Activated CD4-positive, alpha-beta T cell treated with anti-CD3 and anti-CD28 coated beads for 24 hours (primary cell): ENCODE results near the gene TOM1L1.
A peak's percentile ranks its signal among the peaks of the same experiment; 100 is the strongest.
"Not testable (repeated sequence)": the region's sequence is repeated elsewhere in the genome, so short reads cannot be mapped to it uniquely, and the experiment has no call there.

ENCODE experiments used
- DNase-seq, 2 donors: peaks; one replicate each; pipeline ENCODE4 v3.0.0-alpha.2; 2020; ENCODE audit warnings: low read depth in 2 of 2

Gene TOM1L1, protein sequence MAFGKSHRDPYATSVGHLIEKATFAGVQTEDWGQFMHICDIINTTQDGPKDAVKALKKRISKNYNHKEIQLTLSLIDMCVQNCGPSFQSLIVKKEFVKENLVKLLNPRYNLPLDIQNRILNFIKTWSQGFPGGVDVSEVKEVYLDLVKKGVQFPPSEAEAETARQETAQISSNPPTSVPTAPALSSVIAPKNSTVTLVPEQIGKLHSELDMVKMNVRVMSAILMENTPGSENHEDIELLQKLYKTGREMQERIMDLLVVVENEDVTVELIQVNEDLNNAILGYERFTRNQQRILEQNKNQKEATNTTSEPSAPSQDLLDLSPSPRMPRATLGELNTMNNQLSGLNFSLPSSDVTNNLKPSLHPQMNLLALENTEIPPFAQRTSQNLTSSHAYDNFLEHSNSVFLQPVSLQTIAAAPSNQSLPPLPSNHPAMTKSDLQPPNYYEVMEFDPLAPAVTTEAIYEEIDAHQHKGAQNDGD

DNA sequence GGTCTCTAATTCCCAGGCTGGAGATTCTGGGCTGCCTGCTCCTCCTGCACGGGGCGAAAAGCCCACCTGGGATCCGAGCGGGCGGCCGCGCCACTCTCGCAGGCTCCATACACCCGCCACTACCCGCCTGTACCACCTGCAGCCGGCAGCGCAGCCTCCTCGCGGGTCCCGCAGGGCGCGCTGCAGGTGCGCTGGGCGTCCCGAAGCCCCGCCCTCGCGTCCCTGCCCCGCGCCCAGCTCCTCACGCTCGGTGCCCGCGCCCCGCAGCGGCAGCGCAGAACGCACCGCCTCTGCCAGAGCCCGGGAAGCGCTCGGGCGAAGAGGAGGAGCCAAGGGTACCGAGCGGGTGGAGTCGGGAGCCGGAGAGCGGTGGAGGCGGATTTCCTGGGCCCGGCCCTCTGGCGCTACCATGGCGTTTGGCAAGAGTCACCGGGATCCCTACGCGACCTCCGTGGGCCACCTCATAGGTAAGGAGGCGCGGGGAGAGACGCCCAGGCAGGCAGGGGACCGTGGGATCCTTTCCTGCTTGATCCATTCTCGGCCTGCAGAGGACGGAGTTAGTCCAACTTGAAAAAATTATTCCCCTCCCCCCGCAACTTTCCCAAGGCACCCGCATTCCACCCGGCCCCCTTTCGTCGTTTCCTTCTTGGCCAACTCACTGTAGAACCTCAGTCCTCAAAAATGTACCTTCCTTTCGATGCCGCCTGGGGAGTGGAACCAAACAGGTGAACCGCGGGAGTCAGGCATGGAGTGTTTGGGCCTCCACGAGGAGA is at the start of gene TOM1L1:
TOM1L1 (plus strand) TSS at position 396 of the 773 bp plus-strand sequence; CDS start at position 410, 14 bp downstream.
- peak; percentile 1 to 15 for DNase-seq

DNA sequence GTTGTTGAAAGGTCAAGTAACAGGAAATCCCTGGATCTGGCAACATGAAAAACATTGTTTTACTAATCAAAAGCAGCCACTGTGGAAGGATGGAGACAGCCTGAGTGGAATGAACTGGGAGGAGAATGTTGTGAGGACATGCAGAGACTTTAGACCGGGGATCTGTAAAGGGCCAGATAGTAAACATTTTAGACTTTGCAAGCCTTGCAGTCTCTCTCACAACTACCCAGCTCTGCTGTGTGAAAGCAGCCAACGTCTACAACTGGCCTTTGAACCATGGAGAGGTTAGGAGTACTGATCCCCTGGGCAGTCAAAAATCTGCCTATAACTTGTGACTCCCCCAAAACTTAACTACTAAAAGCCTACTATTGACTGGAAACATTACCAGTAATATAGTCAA is 41.5 kb upstream of the TOM1L1 start:
- no peak for DNase-seq

DNA sequence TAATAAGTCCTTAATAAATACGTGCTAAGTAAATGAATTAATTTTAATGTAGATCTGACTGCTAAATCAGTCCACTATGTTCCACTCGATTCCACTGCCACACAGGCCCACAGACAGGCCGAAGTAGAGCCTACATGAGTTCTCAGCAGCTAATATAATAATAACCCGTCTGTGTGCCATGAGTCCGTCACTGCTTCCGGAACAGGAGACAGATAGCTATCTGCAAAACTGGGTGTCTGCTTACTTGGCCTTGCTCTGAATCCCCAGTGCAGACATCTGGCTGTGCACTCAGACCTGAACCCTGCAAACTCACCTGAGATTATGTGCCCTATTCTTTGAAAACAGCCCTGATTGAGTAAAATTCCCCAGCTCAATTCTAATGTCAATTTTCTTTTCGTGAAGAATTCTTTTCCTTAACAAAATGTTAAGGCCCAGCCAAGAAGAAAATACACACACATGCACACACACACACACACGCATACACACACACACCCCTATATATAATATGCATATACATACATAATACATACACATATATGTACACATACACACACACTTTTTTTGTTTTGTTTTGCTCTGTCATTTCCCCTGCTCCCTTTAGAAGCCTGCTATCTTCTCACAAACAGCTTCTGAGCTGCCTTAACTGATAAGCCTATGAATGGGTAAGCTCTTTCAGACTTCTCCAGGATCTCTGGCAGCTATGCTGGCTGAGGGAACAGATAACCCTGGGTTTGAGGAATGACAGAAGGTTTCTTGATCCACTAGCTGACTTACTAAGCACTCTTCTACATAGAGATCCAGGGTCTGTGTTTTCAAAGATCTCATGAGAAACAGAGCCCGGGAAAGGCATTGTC is 39.8 kb upstream of the TOM1L1 start:
- DNase-seq: no peak

DNA sequence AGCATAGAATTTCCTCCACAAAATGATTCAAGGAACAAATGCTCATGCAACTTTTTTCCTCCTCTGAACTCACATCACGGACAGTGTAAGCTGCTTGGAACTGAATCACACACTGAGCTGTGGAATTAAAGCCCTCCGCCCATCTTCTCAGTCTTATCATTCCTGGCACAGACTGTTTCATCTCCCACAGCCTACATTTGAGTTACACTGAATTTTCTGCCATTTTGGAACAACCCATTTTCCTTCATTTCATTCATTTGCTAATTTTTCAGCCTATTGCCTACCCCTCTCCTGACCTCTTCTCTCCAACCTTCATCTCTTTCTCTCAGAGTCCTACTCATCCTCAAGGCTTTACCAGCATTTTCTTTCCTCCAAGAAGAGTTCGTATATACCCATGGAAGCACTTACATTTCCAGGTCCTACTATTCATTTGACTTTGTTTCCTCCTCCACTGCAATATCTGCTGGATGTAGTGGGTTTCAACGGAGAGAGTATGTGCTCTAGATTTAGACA is 39.1 kb upstream of the TOM1L1 start:
- DNase-seq: no peak

DNA sequence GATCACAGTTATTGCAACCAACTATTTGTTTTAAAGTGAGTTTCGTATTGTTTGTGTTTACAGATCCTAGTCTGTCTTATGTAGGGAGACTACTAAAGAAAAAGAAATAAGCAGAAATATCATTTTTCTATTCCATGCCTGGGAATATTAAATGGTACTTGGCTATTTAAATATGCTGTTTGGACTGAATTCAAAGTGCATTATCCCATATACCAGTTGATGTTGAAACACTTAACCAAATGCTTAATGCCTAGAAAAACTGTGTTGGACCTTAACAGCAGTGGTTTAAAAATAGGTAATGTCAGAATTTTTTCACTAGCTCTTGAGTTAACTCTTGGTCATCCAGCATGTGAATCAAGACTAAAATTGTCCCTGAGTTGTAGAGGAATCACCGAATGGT is 37.5 kb upstream of the TOM1L1 start:
- DNase-seq: no peak

DNA sequence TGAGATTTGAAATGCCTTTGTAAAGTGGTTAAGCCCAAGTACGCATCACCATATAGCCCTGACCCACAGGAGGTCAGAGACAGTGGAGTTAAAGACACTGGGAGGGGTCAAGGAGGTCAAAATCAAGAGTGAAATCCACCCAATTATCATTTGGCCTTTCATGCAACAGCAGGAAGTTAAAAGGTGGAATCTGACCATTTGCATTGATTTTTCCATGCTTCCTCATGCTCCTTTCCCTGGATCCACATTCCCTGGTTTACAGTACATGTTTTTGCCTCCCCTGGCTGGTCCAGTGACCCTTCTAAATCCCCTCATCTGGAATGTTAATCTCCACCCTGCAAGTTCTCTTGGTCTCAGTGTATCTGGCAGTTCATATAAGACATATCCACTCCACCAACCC is 36.6 kb upstream of the TOM1L1 start:
- DNase-seq: no peak

DNA sequence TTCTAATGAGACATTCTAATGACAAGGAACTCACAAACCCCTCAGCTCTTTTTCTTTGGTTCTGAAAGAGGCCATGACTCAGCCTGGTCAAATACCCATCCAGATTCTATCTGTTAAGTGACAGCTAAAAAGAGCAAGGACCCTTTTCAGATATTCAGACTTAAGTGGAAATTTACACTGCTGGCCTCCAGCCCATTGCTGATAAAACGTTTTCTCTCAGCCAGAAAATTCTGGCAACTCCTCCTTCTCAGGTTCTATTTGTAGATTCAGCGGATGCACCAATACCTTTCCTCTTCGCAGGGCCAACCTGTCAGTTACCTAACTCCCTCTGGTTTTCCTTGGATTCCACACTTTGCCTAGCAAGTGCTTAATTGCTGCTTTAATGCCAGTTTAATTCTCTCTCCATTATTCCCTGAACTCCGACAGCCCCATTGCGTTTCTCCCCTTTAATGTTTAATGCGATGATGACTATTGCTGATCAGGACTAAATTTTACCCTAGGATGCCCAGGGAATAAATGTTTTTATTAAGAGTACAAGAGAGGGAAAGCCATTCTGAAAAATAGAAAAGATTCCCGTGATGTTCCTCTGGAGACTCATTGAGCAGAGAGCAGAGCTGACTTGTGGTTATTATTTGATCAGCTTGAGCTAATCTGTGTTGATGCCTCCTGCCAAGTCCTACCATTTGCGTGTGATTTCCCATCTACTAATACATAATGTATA is 35.9 kb upstream of the TOM1L1 start:
- DNase-seq: no peak

DNA sequence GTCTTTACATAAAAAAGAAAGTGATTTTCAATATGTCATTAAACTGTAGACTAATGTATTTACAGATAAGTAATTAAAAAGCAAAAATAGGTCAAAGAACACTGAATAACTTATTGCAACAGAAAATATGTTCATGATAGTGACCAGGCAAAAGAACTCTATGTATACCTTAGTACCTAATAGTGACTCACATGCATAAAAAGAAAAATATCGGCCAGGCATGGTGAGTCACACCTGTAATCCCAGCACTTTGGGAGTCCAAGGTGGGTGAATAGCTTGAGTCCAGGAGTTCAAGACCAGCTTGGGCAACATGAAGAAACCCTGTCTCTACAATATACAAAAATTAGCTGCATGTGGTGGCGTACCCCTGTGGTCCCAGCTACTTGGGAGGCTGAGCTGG is 33.0 kb upstream of the TOM1L1 start:
- DNase-seq: no peak

DNA sequence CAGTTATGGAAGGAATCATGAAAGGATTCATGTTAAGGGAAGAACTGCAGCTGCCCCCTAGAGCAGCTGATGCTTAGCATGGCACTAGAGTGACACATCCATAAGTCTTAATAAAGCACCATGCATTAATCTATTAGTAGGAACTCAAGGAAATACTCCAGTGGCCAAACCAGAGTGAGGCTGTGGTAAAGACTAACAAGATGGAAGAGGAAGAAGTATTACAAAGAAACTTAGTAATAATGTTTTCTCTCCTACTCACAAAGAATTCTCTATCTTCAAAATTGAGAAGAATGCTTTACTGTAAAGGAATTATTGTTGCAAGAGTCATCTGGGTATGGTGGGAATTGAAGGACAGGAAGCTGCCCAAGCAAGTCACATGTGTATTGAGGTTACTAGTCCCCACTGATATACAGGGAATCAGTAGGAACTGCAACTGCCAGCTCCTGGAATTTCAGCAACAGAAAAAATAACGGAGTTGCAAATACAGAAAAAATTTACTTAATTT is 29.9 kb upstream of the TOM1L1 start:
- DNase-seq: no peak

DNA sequence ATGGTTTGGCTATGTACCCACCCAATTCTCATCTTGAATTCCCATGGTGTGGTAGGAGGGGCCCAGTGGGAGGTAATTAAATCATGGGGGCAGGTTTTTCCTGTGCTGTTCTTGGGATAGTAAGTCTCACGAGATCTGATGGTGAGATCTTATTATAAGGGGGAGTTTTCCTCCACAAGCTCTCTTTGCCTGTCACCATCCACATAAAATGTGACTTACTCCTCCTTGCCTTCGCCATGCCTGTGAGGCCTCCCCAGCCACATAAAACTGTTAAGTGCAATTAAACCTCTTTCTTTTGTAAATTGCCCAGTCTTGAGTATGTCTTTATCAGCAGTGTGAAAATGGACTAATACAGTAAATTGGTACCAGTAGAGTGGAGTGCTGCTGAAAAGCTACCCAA is 24.7 kb upstream of the TOM1L1 start:
- DNase-seq: not testable (repeated sequence)

DNA sequence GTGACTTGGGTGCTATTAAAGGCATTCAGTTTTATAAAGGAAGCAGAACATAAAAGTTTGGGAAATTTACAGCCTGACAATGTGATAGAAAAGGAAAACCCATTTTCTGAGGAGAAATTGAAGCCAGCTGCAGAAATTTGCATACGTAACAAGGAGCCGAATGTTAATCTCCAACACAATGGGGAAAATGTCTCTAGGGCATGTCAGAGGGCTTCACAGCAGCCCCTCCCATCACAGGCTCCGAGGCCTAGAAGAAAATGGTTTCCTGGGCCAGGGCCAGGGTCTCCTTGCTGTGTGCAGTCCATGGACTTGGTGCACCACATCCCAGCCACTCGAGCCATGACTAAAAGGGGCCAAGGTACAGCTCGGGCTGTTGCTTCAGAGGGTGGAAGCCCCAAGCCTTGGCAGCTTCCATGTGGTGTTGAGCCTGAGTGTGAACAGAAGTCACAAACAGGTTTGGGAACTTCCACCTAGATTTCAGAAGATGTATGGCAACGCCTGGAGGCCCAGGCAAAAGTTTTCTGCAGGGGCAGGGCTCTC is 23.9 kb upstream of the TOM1L1 start:
- no peak for DNase-seq

DNA sequence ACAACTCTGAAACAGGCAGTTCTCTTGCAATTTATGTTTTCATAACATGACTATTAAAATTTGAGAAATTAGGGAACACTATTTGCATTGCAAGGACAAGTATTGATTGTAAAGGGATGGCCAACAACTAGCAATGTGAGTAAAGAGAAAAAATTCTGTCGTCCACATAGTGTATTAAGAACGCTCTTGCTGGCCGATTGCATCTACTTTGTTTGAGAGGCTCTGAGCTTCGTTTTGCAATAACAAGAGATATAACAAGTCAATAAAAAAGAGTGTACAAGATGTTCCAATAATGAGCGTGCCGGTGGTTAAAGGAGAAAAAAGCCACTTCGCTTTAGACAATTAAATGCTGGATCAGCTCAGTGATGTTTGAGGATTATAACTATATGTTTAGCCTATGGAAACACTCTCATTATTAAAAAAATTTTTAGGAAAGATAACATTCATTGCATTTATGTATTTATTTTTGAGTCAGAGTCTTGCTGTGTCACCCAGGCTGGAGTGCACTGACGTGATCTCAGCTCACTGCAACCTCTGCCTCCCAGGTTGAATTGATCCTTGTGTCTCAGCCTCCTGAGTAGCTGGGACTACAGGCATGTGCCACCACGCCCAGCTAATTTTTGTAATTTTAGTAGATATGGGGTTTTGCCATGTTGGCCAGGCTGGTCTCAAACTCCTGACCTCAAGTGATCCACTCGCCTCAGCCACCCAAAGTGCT is 19.2 kb upstream of the TOM1L1 start:
- DNase-seq: no peak

DNA sequence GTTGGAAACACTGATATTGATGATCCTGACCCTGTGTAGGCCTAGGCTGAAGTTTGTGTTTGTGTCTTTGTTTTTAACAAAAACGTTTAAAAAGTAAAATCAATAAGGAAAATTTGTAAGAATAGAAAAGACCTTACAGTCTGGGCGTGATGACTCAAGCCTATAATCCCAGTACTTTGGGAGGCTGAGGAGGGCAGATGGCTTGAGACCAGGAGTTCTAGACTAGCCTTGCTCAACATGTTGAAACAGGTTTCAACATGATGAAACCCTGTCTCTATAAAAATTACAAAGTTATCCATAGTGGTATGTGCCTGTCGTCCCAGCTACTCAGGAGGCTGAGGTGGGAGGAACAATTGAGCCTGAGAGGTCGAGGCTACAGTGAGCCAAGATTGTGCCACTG is 18.3 kb upstream of the TOM1L1 start:
- no peak for DNase-seq

DNA sequence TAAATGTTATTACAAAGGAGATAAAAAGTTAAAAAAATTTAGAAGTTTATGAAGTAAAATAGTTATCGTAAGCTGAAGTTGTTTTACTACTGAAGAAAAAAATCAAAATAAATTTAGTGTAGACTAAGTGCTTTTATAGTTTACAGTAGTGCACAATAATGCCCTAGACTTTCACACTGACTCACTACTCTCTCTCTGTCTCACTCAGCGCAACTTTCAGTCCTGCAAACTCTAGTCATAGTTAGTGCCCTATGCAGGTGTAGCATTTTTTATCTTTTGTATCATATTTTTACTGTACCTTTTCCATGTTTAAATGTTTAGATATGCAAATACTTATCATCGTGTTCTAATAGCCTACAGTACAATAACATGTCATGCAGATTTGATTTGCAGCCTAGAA is 17.7 kb upstream of the TOM1L1 start:
- no peak for DNase-seq

DNA sequence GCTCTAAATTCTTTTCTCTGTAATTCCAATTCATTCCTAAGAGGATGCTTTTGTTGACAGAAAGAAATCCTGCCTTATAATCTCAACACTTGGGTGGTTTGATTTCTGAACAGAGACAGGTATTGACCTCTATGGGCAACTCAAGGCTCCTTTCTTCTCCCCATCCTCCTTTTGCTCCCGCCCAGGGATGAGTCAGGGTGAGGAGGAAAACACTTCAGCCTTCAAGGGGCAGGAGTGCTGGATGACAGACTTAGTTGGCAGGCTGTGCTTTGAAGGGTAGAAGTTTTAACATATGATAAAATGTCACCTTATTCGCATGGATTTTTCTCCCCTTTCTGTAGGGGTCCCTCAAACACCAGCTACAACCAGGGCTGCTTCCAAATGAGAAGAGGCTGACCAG is 16.7 kb upstream of the TOM1L1 start:
- no peak for DNase-seq

DNA sequence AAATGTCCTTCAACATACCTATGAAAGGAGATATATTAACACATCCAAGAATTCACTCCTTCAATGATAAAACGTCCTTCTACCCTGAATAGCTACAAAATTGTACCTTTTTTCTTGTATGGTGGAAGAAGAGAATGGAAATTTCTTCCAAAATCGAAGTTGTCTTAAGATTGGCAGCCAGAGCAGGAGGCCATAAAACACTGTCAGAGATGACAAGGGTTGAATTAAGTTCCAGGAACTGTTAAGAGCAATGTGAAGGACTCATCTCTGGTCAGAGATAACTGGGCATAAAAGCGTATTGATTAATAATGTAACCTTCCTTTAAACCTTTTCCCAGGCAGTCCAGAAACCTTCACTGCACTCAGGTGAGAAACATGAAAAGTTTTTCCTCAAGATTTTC is 12.9 kb upstream of the TOM1L1 start:
- DNase-seq: no peak

DNA sequence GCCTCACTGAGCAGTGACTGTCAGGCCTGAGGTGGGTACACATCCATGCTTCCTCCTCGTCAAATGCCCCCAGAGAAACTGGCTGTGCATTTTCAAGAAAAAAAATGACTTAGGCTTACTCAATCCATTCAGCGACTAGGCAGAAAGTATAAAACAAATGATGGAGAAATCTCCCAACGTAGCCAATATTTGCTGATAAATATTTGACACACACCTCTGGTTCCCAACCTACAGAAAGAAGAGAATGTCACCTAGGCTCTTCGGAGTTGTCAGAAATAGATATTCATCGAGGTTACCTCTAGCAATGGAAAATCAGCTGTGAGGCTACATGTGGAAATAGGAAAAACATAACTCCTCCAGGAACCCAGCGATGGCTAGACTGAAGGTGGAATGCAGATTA is 12.4 kb upstream of the TOM1L1 start:
- DNase-seq: no peak

DNA sequence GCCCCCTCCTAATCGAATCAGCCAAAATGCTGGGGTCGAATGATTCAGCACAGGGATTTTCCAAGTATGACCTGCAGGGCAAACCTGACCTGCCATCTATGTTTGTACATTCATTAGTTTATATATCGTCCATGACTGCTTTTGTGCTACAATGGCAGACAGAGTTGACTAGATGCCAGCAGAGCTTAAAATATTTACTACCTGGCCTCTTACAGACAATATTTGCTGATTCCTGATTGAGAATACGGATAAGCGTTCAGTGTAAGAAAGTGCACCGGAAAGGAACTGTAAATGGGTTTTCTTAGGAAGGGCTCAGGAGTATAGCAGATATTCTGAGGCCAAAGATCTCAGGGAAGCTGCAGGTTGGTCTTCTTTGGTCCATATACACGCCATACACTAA is 11.7 kb upstream of the TOM1L1 start:
- DNase-seq: no peak

DNA sequence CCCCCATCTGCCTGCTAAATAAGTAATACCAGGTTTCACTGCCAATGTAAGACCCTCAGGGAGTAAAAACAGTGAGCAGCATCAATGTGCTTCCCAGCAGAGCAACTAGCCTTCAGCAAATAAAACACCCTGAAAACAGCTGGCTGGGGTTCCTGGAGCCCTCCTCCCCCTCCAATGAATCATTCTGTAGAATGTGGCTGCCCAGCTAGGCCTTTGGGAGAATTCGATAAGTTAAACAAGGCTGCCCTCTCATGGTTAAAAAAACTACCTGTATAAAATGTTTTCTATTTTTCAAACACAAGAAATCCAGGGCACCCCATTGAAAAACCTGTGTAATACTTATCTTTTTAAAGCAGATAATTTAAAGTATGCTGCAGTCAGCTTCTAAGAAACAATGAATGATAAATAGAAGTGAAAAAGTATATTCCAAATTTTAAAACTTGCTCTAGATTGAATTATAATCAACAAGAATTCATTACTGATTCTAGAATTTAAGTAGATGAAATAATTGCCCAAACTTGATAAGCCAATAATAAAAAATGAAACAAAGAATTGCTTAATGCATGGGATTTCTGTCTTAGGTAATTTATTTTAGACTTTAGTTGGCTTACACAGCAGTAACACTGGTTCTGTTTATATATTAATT is 9.4 kb upstream of the TOM1L1 start:
- no peak for DNase-seq

DNA sequence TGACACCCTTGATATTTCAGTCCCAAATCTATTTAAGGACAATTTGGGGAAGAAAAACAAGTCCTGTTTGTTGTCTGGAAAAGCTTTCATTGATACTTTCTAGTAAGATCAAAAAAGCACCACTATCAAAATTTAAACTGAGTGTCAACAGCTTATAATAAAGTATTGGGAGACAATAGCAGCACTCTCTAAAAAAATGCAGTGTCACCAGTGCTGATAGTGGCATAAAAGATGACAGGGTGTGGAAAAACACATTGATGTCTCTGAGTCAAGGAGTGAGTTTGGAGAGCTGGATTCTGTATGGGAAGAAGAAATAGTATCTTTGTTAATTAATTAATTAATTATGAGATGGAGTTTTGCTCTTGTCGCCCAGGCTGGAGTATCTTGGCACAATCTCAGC is 8.3 kb upstream of the TOM1L1 start:
- no peak for DNase-seq
